T-helper 17 cell (primary cell): Measurements from ENCODE around the gene FABP2. TPM values are rescaled to one million over a fixed set of nuclear protein-coding genes. Genes with fewer than 3 reads are reported as not detected.
"Not testable (repeated sequence)": the region's sequence is repeated elsewhere in the genome, so short reads cannot be mapped to it uniquely, and the experiment has no call there.

Experiments
- ATAC-seq: fragments of 150-1000 bp; cut with Tn5 transposase; 2 replicates; pipeline ENCODE4 v1.10.0; 2021; ENCODE audit warnings: mild to moderate bottlenecking, moderate library complexity
- DNase-seq, 3 donors: peaks; one replicate each; pipeline versions ENCODE4 v3.0.0 to v3.0.0-alpha.2; 2020 to 2021
- H3K9me3 ChIP-seq: one replicate; pipeline ENCODE4 v1.7.0; 2013; ENCODE audit warnings: low read length, mild to moderate bottlenecking; ENCODE audit not compliant: control insufficient read depth, poor library complexity, severe bottlenecking
- H3K27ac Mint-ChIP-seq: one replicate; pipeline ENCODE4 v1.8.0; 2022; ENCODE audit warnings: mild to moderate bottlenecking, moderate library complexity, mixed read lengths
- H3K27me3 Mint-ChIP-seq: one replicate; pipeline ENCODE4 v1.8.0; 2022; ENCODE audit warnings: mixed read lengths
- H3K36me3 Mint-ChIP-seq: one replicate; pipeline ENCODE4 v1.8.0; 2022; ENCODE audit warnings: low read depth, mixed read lengths
- H3K4me1 Mint-ChIP-seq: one replicate; pipeline ENCODE4 v1.8.0; 2022; ENCODE audit warnings: mild to moderate bottlenecking, mixed read lengths
- H3K4me3 Mint-ChIP-seq: one replicate; pipeline ENCODE4 v1.8.0; 2022; ENCODE audit warnings: mild to moderate bottlenecking, moderate library complexity, mixed read lengths
- total RNA-seq, 4 donors: library from RNA in 2 of 4; stranded (reverse) in 2 of 4; gene quantifications; one replicate each; pipeline ENCODE4 v1.2.3 and lab custom pipeline; 2022 to 2026

The FABP2 gene
- total RNA-seq (not detected), total RNA-seq (lab: John Stamatoyannopoulos, UW) (0 reads per million in 2 donors)

- H3K9me3 ChIP-seq = no peaks in the 10 kb centered on the region
- no peak for ATAC-seq
- H3K4me1 Mint-ChIP-seq = no peaks in the 10 kb centered on the region
- H3K36me3 Mint-ChIP-seq = no peaks in the 10 kb centered on the region
- no peak within 1 kb of the TSS for H3K4me3 Mint-ChIP-seq
- no peaks in the 10 kb centered on the region for H3K27me3 Mint-ChIP-seq
- H3K27ac Mint-ChIP-seq = no peak within 1 kb of the TSS
- DNase-seq = no peak
These were observed at the start of gene FABP2 for GRCh38 chr4:119321921-119322687. FABP2 (minus strand) TSS chr4:119322138; CDS start chr4:119322102, 36 bp downstream.

- not testable (repeated sequence) for DNase-seq, H3K36me3 Mint-ChIP-seq, H3K4me3 Mint-ChIP-seq, H3K27me3 Mint-ChIP-seq, H3K9me3 ChIP-seq
- Mint-ChIP-seq H3K27ac (peak overlapping the region; percentile 8), H3K4me1 (peaks cover 18% of the 10 kb centered on the region)
- ATAC-seq = peak; percentile 41
These were observed 49.2 kb upstream of the FABP2 start for GRCh38 chr4:119370951-119371683.

- ATAC-seq = peak; percentile 94
- not testable (repeated sequence) for H3K27ac Mint-ChIP-seq
- peak overlapping the region; percentile 66 for H3K4me3 Mint-ChIP-seq
These were observed 48.5 kb upstream of the FABP2 start for GRCh38 chr4:119370392-119370791.

GRCh38 chr4:119366802-119367201 lies 44.9 kb upstream of the FABP2 start:
- peaks cover 10% of the 10 kb centered on the region for H3K4me1 Mint-ChIP-seq
- DNase-seq, H3K27ac Mint-ChIP-seq, H3K4me3 Mint-ChIP-seq, H3K9me3 ChIP-seq, H3K27me3 Mint-ChIP-seq, H3K36me3 Mint-ChIP-seq: not testable (repeated sequence)
- ATAC-seq = peak; percentile 29

More at GRCh38 chr4:119370392-119370791, 48.5 kb upstream of the FABP2 start:
- H3K27me3 Mint-ChIP-seq, H3K36me3 Mint-ChIP-seq, H3K9me3 ChIP-seq: not testable (repeated sequence)
- peaks cover 18% of the 10 kb centered on the region for H3K4me1 Mint-ChIP-seq
- DNase-seq = peak in 2 of 3 donors; percentile 14 to 25

GRCh38 chr4:119364203-119364602 lies 42.3 kb upstream of the FABP2 start:
- not testable (repeated sequence) for H3K4me1 Mint-ChIP-seq, H3K9me3 ChIP-seq, ATAC-seq, H3K27me3 Mint-ChIP-seq, H3K27ac Mint-ChIP-seq, H3K4me3 Mint-ChIP-seq, H3K36me3 Mint-ChIP-seq, DNase-seq

GRCh38 chr4:119363372-119363771 lies 41.4 kb upstream of the FABP2 start:
- H3K27ac Mint-ChIP-seq, H3K27me3 Mint-ChIP-seq, H3K4me1 Mint-ChIP-seq, H3K9me3 ChIP-seq, H3K4me3 Mint-ChIP-seq, H3K36me3 Mint-ChIP-seq, DNase-seq: not testable (repeated sequence)
- peak; percentile 40 for ATAC-seq

- not testable (repeated sequence) for H3K9me3 ChIP-seq, H3K4me1 Mint-ChIP-seq, H3K27ac Mint-ChIP-seq, DNase-seq, H3K36me3 Mint-ChIP-seq, H3K27me3 Mint-ChIP-seq, ATAC-seq, H3K4me3 Mint-ChIP-seq
These were observed 40.5 kb upstream of the FABP2 start for GRCh38 chr4:119362413-119362812.

GRCh38 chr4:119359873-119360272 lies 37.9 kb upstream of the FABP2 start:
- not testable (repeated sequence) for ATAC-seq, H3K9me3 ChIP-seq

GRCh38 chr4:119356796-119357195 lies 34.9 kb upstream of the FABP2 start:
- H3K27me3 Mint-ChIP-seq = peaks cover 11% of the 10 kb centered on the region
- not testable (repeated sequence) for H3K4me1 Mint-ChIP-seq, H3K27ac Mint-ChIP-seq, H3K36me3 Mint-ChIP-seq, ATAC-seq, DNase-seq, H3K4me3 Mint-ChIP-seq, H3K9me3 ChIP-seq

More at GRCh38 chr4:119359873-119360272, 37.9 kb upstream of the FABP2 start:
- not testable (repeated sequence) for H3K27ac Mint-ChIP-seq, H3K4me3 Mint-ChIP-seq, DNase-seq, H3K27me3 Mint-ChIP-seq, H3K36me3 Mint-ChIP-seq, H3K4me1 Mint-ChIP-seq

- ATAC-seq, H3K27ac Mint-ChIP-seq, H3K4me1 Mint-ChIP-seq, H3K9me3 ChIP-seq, DNase-seq, H3K4me3 Mint-ChIP-seq, H3K36me3 Mint-ChIP-seq: not testable (repeated sequence)
- H3K27me3 Mint-ChIP-seq = peaks cover 15% of the 10 kb centered on the region
These were observed 34.1 kb upstream of the FABP2 start for GRCh38 chr4:119356041-119356440.

- DNase-seq, H3K4me3 Mint-ChIP-seq, H3K4me1 Mint-ChIP-seq, H3K9me3 ChIP-seq, ATAC-seq, H3K27ac Mint-ChIP-seq, H3K36me3 Mint-ChIP-seq: not testable (repeated sequence)
- H3K27me3 Mint-ChIP-seq = peaks cover 18% of the 10 kb centered on the region
These were observed 31.4 kb upstream of the FABP2 start for GRCh38 chr4:119353364-119353763.

- not testable (repeated sequence) for H3K9me3 ChIP-seq, ATAC-seq, H3K4me1 Mint-ChIP-seq, H3K4me3 Mint-ChIP-seq, H3K27ac Mint-ChIP-seq, H3K36me3 Mint-ChIP-seq, DNase-seq
- H3K27me3 Mint-ChIP-seq = peaks cover 20% of the 10 kb centered on the region
These were observed 26.2 kb upstream of the FABP2 start for GRCh38 chr4:119348169-119348568.

- H3K4me3 Mint-ChIP-seq, H3K4me1 Mint-ChIP-seq, H3K27ac Mint-ChIP-seq, H3K36me3 Mint-ChIP-seq, DNase-seq, H3K9me3 ChIP-seq, ATAC-seq: not testable (repeated sequence)
- peaks cover 13% of the 10 kb centered on the region for H3K27me3 Mint-ChIP-seq
These were observed 21.4 kb upstream of the FABP2 start for GRCh38 chr4:119343293-119343692.
